Kidney glomerular epithelial cell (primary cell): ENCODE data around the gene ALDH16A1.
"Not testable (repeated sequence)": the region's sequence is repeated elsewhere in the genome, so short reads cannot be mapped to it uniquely, and the experiment has no call there.

Source experiments
- DNase-seq: peaks from one replicate; lab custom pipeline; 2025; lab: John Stamatoyannopoulos, UW

Gene ALDH16A1

DNA sequence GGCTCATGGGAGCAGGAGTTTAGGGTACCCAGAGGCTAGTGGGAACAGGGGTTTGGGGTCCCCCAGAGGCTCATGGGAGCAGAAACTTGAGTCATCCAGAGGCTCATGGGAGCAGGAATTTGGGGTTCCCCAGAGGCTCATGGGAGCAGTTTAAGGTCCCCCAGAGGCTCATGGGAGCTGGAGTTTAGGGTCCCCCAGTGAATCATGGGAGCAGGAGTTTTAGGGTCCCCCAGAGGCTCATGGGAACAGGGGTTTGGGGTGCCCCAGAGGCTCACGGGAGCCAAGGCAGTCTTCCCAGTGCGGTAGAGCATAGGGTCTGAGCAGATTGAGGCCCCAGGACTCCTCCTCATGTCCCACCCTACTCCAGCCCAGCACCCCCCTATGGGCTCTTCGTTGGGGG lies 12.3 kb downstream of the ALDH16A1 start:
- DNase-seq, result no peak

DNA sequence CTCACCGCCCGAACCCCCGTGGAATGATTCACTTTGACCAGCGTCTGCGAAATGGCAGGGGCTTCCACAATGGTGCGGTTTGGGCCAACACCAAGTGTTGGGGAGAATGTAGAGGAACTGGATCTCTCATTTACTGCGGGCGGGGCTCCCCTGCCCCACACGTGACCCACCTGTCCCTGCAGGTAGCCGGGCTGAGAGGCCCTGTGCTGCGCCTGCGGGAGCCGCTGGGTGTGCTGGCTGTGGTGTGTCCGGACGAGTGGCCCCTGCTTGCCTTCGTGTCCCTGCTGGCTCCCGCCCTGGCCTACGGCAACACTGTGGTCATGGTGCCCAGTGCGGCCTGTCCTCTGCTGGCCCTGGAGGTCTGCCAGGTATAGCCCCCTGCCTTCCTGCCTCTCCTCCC lies 15.2 kb downstream of the ALDH16A1 start:
- no peak for DNase-seq

- no peak for DNase-seq
These were observed 15.9 kb downstream of the ALDH16A1 start for GRCh38 chr19:49468746-49469447.

DNA sequence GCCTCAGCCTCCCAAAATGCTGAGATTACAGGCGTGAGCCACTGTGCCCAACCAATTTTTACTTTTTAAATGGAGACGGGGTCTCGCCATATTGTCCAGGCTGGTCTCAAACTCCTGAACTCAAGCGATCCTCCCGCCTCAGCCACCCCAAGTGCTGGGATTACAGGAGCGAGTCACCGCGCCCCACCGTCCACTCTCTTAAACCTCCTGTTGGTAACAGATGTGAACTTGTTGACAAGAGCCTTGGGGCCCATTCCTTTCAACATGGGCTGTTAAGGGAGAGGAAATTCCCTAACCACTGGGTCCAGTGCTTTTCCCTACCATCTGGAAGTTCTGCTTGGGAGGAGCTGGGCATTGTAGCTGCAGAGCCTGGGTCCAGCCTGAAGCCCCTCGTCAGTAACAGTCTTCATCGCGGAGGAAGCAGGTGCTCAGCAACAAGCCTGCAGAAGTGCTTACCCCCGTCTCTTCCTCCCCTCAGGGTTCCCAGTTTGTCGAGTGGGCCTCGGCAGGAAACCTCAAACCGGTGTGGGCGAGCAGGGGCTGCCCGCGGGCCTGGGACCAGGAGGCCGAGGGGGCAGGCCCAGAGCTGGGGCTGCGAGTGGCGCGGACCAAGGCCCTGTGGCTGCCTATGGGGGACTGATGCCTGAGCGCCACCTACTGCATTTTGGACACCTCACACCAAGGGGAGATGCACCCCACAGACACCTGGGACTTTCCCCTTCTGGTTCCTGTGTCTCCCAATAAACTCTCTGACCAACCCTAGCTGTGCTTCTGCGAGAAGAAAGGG lies 17.0 kb downstream of the ALDH16A1 start:
- DNase-seq, result no peak

DNA sequence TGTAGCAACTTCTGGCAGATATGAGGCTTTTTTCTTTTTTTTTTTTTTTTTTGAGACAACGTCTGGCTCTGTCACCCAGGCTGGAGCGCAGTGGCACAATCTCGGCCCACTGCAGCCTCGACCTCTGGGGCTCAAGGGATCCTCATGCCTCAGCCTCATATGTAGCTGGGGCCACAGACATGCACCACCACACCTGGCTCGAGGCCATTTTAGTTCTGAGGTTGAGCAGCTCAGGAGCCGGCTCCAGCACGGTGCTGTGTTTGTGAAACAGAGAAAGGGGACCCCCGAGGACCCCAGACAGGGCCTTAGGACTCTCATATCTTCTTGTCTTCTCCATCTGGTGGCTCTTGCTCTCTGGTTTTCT lies 17.6 kb downstream of the ALDH16A1 start:
- DNase-seq, result no peak

- DNase-seq, result no peak
These were observed 19.9 kb downstream of the ALDH16A1 start for GRCh38 chr19:49472936-49473335.

DNA sequence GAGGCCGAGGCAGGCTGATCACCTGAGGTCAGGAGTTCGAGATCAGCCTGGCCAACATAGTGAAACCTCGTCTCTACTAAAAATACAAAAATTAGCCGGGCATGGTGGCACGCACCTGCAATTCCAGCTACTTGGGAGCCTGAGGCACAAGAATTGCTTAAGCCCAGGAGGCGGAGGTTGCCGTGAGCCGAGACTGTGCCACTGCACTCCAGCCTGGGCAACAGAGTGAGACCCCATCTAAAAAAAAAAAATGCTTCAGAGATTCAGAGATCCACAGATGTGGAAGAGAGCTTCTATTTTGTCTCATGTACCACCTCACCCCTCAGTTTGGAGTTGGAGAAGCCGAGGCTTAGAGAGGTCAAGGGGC lies 20.5 kb downstream of the ALDH16A1 start:
- not testable (repeated sequence) for DNase-seq

- DNase-seq, result peak; percentile 53
These were observed 21.0 kb downstream of the ALDH16A1 start, which contains the start of gene FLT3LG for GRCh38 chr19:49473868-49474541. FLT3LG (plus strand) TSS chr19:49474215; CDS start chr19:49474640, 425 bp downstream.

DNA sequence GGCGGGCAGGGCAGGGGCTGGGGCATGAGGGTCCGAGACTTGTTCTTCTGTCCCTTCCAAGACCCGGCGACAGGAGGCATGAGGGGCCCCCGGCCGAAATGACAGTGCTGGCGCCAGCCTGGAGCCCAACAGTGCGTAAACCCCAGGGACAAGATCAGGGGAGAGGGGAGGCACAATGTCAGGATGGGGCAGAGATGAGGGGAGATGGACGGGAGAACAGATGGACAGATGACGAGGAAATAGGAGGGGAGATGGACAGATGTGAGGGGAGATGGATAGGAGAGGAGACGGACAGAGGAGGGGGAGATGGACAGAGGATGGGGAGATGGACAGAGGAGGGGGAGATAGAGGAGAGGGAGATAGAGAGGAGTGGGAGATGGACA lies 21.5 kb downstream of the ALDH16A1 start:
- no peak for DNase-seq

DNA sequence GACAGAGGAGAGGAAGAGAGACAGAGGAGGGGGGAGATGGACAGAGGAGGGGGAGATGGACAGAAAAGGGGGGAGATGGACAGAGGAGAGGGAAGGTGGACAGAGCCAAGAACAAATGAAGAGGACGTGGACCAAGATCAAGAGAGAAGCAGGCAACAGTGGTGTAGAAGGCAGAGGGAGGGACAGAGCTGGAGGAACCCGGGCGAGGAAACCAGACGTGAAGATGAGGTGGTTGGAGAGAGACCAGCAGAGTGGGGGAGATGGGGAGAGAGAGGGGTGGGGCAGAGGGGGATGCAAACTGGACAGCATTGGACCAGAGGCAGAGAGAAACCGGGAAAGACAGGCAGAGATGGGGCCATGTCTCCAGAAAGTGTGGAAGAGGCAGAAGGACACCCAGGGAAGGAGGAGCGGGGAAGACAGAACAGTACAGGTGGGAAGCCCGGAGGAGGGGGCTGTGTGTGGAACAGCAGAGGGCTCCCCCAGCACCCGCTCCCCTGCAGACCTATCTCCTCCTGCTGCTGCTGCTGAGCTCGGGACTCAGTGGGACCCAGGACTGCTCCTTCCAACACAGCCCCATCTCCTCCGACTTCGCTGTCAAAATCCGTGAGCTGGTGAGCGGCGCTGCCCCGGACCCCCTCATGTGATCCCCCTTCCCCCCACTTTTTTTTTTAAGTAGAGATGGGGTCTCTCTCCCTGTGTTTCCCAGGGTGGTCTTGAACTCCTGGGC lies 22.3 kb downstream of the ALDH16A1 start:
- DNase-seq, result no peak

DNA sequence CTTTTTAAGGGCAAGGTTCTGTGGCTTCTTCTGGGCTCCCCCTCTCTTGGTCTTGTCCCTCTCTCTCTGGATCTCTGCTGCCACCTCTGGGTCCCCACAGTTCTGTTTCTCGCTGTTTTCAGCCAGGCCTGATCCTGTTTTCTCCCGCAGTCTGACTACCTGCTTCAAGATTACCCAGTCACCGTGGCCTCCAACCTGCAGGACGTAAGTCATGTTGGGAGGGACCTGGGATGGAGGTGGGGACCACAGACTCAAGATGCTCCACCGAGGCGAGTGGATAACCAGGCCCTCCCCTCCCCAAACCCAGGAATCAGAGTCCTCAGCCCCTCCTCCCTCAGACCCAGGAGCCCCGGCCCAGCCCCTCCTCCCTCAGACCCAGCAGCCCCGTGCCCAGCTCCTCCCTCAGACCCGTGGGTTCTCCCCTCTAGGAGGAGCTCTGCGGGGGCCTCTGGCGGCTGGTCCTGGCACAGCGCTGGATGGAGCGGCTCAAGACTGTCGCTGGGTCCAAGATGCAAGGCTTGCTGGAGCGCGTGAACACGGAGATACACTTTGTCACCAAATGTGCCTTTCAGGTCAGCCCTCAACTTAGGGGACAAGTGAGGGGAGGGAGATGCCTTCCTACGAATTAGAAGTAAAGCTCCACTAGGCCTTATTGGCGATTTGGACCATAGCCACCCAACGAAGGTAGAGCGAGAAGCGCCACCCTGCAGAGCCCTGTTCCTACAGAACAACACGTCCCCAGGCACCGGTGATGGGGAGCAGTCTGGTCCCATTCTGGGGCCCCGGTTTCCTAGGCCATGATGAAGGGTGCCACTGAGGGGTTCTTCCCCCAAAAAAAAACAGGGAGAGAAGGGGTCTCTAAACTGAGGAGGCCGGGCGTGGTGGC lies 23.2 kb downstream of the ALDH16A1 start:
- DNase-seq, result no peak

DNA sequence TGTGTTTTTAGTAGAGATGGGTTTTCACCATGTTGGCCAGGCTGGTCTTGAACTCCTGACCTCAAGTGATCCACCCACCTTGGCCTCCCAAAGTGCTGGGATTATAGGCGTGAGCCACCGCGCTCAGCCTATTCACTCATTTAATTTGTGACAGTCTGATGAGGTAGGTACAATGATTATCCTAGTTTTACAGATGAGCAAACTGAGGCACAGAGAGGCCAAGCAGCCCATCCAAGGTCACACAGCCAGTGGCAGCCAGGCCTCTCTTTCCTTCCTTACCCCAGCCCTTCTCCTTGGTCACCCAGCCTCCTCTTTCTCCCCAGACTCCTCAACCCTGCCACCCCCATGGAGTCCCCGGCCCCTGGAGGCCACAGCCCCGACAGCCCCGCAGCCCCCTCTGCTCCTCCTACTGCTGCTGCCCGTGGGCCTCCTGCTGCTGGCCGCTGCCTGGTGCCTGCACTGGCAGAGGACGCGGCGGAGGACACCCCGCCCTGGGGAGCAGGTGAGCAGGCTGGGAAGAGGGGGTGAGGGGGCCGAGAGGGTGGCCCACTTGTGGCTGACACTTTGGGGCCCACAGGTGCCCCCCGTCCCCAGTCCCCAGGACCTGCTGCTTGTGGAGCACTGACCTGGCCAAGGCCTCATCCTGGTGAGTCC lies 27.1 kb downstream of the ALDH16A1 start:
- no peak for DNase-seq

- no peak for DNase-seq
These were observed 28.1 kb downstream of the ALDH16A1 start for GRCh38 chr19:49481020-49481683.

DNA sequence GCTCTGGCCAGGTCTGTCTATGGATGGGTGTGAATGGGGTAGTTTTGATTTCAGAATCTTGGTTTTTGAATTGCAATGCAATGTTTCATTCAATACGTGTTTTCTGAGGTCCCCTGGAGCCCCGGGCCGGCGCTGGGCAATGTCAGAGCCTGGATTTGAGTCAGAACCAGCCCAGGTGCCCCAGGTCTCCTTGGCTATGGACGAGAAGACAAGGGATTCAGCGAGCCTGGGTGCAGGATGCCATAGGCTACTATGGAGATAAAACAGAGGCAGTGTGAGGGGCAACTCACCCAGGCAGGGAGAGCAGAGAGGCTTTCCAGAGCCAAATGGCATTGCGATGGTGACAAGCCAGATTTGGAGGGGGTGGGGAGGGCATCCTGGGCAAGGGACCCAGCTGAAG lies 33.2 kb downstream of the ALDH16A1 start:
- no peak for DNase-seq

- DNase-seq, result no peak
These were observed 33.8 kb downstream of the ALDH16A1 start for GRCh38 chr19:49486710-49487276.

DNA sequence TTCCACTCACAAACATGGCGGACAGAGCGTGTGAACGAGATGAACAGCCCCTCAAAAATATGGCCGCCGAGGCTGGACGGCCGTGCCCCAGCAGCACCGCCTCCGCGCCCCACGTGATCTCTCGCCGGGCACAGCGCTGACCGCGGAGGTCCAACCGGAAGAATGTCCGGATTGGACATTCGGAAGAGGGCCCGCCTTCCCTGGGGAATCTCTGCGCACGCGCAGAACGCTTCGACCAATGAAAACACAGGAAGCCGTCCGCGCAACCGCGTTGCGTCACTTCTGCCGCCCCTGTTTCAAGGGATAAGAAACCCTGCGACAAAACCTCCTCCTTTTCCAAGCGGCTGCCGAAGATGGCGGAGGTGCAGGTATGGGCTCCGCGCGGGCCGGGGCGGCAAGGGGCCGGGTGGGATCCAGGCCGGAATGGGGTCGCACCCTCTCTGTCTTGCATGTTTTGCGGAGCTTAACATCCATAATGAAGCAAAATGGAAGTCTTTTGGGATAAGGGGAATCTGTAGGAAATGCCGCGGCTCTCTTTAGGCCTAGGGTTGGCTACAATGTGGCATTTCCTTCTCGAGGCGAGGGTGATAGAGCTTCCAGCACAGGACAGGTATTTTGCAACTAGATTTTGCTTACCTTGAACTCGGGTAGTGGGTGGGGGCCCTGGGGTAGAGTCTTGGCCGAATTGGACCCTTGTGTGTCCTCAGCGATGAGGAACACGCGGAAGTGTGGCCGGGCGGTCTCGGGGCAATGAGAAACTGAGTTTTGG lies 34.4 kb downstream of the ALDH16A1 start, which contains the start of gene RPL13A:
Gene RPL13A (plus strand): TSS at position 332 of the 769 bp plus-strand sequence. CDS start 22 bp downstream, at position 354.
- peak; percentile 95 for DNase-seq

DNA sequence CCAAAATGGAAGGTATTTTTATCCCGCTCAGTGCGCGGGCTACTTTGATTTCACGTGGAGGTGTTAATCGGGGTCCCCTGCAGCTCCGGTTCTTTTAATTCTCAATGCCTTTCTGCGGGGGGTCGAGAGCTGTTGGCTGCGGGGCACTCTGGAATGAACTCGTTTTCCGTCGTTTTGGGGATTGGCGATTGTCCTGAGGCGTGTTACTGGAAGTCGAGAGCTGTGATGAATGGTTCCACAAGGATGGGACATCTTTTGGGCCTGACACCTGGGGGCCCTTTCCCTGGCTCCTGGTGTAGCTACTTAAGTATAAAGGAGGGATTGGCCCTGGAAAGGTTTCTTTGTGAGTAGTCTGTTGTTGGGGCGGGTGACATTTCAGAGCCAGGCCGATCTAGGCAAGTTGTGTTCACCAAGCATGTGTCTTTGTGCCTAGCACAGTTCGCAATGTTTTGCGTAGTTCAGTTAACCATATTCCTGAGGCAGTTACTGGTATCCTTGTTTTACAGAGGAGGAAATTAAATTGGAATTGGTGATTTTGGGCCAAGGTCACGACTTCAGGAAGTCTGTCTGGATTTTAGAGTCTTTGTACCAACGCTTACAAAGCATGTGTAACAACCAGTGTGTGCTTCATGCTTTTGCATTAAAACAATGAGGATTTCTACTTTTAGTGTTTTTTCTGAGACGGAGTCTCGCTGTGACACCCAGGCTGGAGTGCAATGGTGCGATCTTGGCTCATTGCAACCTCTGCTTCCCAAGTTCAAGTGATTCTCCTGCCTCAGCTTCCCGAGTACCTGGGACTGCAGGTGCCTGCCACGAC lies 35.2 kb downstream of the ALDH16A1 start:
- DNase-seq, result no peak
